Stimulated activated effector memory CD8-positive, alpha-beta T cell treated with anti-CD3 and anti-CD28 coated beads, Interleukin-12 subunit alpha, Interleukin-12 subunit beta, amount 100 ng/mL, for 72 hours (primary cell): ENCODE data around the gene MRPL39.

Experiments
- ATAC-seq: fragments of 150-1000 bp; cut with Tn5 transposase; 2 replicates; pipeline ENCODE4 v1.10.0; 2021
- DNase-seq, 2 donors: peaks; one replicate each; pipeline ENCODE4 v3.0.0; 2021 to 2022; ENCODE audit warnings: low spot score in 2 of 2
- H3K27ac Mint-ChIP-seq: one replicate; pipeline ENCODE4 v1.8.0; 2022; ENCODE audit warnings: mild to moderate bottlenecking, mixed read lengths
- H3K36me3 Mint-ChIP-seq: one replicate; pipeline ENCODE4 v1.8.0; 2022; ENCODE audit warnings: mild to moderate bottlenecking, mixed read lengths
- H3K4me1 Mint-ChIP-seq: one replicate; pipeline ENCODE4 v1.8.0; 2022; ENCODE audit warnings: mixed read lengths
- H3K4me3 Mint-ChIP-seq: one replicate; pipeline ENCODE4 v1.8.0; 2022; ENCODE audit warnings: mild to moderate bottlenecking, mixed read lengths
- H3K9me3 Mint-ChIP-seq: one replicate; pipeline ENCODE4 v1.8.0; 2022; ENCODE audit warnings: mixed read lengths

Gene MRPL39

GRCh38 chr21:25607151-25608043 lies at the start of gene MRPL39:
MRPL39 (minus strand) TSS chr21:25607481; CDS start chr21:25607475, 6 bp downstream.
- Mint-ChIP-seq H3K4me1 (peaks cover 35% of the 10 kb centered on the region), H3K4me3 (peak within 1 kb of the TSS; percentile 97), H3K9me3 (no peaks in the 10 kb centered on the region), H3K36me3 (peaks cover 55% of the 10 kb centered on the region), H3K27ac (peak within 1 kb of the TSS; percentile 98)
- peak; percentile 95 for ATAC-seq
- DNase-seq = peak; percentile 84 to 95

- no peak for ATAC-seq
- H3K4me1 Mint-ChIP-seq = no peaks in the 10 kb centered on the region
Measured at GRCh38 chr21:25656412-25656811, 49.1 kb upstream of the MRPL39 start.

GRCh38 chr21:25649146-25649545 lies 41.9 kb upstream of the MRPL39 start:
- no peaks in the 10 kb centered on the region for H3K4me1 Mint-ChIP-seq
- H3K36me3 Mint-ChIP-seq = no peaks in the 10 kb centered on the region
- H3K9me3 Mint-ChIP-seq = no peaks in the 10 kb centered on the region
- ATAC-seq (no peak), DNase-seq (no peak)
- no peak overlapping the region for H3K4me3 Mint-ChIP-seq
- no peak overlapping the region for H3K27ac Mint-ChIP-seq

More at GRCh38 chr21:25656412-25656811, 49.1 kb upstream of the MRPL39 start:
- Mint-ChIP-seq H3K4me3 (no peak overlapping the region), H3K36me3 (no peaks in the 10 kb centered on the region), H3K9me3 (no peaks in the 10 kb centered on the region), H3K27ac (no peak overlapping the region)
- no peak for DNase-seq

GRCh38 chr21:25647647-25648046 lies 40.4 kb upstream of the MRPL39 start:
- H3K27ac Mint-ChIP-seq = no peak overlapping the region
- no peaks in the 10 kb centered on the region for H3K36me3 Mint-ChIP-seq
- DNase-seq (no peak), ATAC-seq (no peak)
- no peaks in the 10 kb centered on the region for H3K4me1 Mint-ChIP-seq
- H3K4me3 Mint-ChIP-seq = no peak overlapping the region
- H3K9me3 Mint-ChIP-seq = no peaks in the 10 kb centered on the region

- H3K27ac Mint-ChIP-seq = no peak overlapping the region
- DNase-seq = no peak
- H3K9me3 Mint-ChIP-seq = no peaks in the 10 kb centered on the region
- no peaks in the 10 kb centered on the region for H3K4me1 Mint-ChIP-seq
- no peak overlapping the region for H3K4me3 Mint-ChIP-seq
- ATAC-seq = no peak
- H3K36me3 Mint-ChIP-seq = no peaks in the 10 kb centered on the region
Measured at GRCh38 chr21:25646474-25646873, 39.2 kb upstream of the MRPL39 start.

- DNase-seq = no peak
- no peaks in the 10 kb centered on the region for H3K36me3 Mint-ChIP-seq
- H3K4me3 Mint-ChIP-seq = no peak overlapping the region
- no peak for ATAC-seq
- H3K27ac Mint-ChIP-seq = no peak overlapping the region
- no peaks in the 10 kb centered on the region for H3K9me3 Mint-ChIP-seq
- peaks cover 16% of the 10 kb centered on the region for H3K4me1 Mint-ChIP-seq
Measured at GRCh38 chr21:25643486-25643885, 36.2 kb upstream of the MRPL39 start.

- H3K4me3 Mint-ChIP-seq = peak overlapping the region; percentile 67
- no peaks in the 10 kb centered on the region for H3K36me3 Mint-ChIP-seq
- peaks cover 5% of the 10 kb centered on the region for H3K9me3 Mint-ChIP-seq
- H3K4me1 Mint-ChIP-seq = peaks cover 30% of the 10 kb centered on the region
- ATAC-seq (no peak), DNase-seq (no peak)
- no peak overlapping the region for H3K27ac Mint-ChIP-seq
Measured at GRCh38 chr21:25640943-25641292, 33.6 kb upstream of the MRPL39 start.

- H3K9me3 Mint-ChIP-seq = peaks cover 5% of the 10 kb centered on the region
- DNase-seq = no peak
- H3K4me1 Mint-ChIP-seq = peaks cover 35% of the 10 kb centered on the region
- H3K27ac Mint-ChIP-seq = peak overlapping the region; percentile 30
- no peaks in the 10 kb centered on the region for H3K36me3 Mint-ChIP-seq
- ATAC-seq = peak; percentile 49
- H3K4me3 Mint-ChIP-seq = peak overlapping the region; percentile 67
Measured at GRCh38 chr21:25640202-25640942, 33.1 kb upstream of the MRPL39 start.

- ATAC-seq = peak; percentile 81
- H3K4me1 Mint-ChIP-seq = peaks cover 38% of the 10 kb centered on the region
- no peaks in the 10 kb centered on the region for H3K36me3 Mint-ChIP-seq
- H3K9me3 Mint-ChIP-seq = peaks cover 5% of the 10 kb centered on the region
- peak overlapping the region; percentile 67 for H3K4me3 Mint-ChIP-seq
- H3K27ac Mint-ChIP-seq = peak overlapping the region; percentile 30
- peak; percentile 22 to 74 for DNase-seq
Measured at GRCh38 chr21:25639551-25640201, 32.4 kb upstream of the MRPL39 start.

- Mint-ChIP-seq H3K4me3 (peak within 1 kb of the TSS; percentile 67), H3K27ac (peak within 1 kb of the TSS; percentile 30), H3K4me1 (peaks cover 38% of the 10 kb centered on the region), H3K9me3 (peaks cover 5% of the 10 kb centered on the region), H3K36me3 (no peaks in the 10 kb centered on the region)
- peak; percentile 22 to 72 for DNase-seq
- ATAC-seq = peak; percentile 76
Measured at GRCh38 chr21:25638660-25639550, 31.6 kb upstream of the MRPL39 start, which contains the start of gene JAM2. JAM2 (plus strand) TSS chr21:25639258; CDS start chr21:25639822, 564 bp downstream.

GRCh38 chr21:25637851-25638659 lies 30.8 kb upstream of the MRPL39 start:
- Mint-ChIP-seq H3K9me3 (peaks cover 5% of the 10 kb centered on the region), H3K4me3 (peak overlapping the region; percentile 67), H3K36me3 (no peaks in the 10 kb centered on the region), H3K27ac (no peak overlapping the region), H3K4me1 (peaks cover 38% of the 10 kb centered on the region)
- DNase-seq (no peak), ATAC-seq (no peak)

GRCh38 chr21:25636727-25637126 lies 29.4 kb upstream of the MRPL39 start:
- Mint-ChIP-seq H3K4me1 (peaks cover 38% of the 10 kb centered on the region), H3K27ac (no peak overlapping the region), H3K9me3 (peaks cover 5% of the 10 kb centered on the region), H3K36me3 (no peaks in the 10 kb centered on the region), H3K4me3 (no peak overlapping the region)
- no peak for DNase-seq
- peak; percentile 64 for ATAC-seq

- no peak for ATAC-seq
Measured at GRCh38 chr21:25635310-25635709, 28.0 kb upstream of the MRPL39 start.

GRCh38 chr21:25632296-25632695 lies 25.0 kb upstream of the MRPL39 start:
- Mint-ChIP-seq H3K9me3 (peaks cover 5% of the 10 kb centered on the region), H3K27ac (no peak overlapping the region), H3K4me3 (no peak overlapping the region), H3K36me3 (no peaks in the 10 kb centered on the region), H3K4me1 (peaks cover 17% of the 10 kb centered on the region)
- ATAC-seq (no peak), DNase-seq (no peak)

More at GRCh38 chr21:25635310-25635709, 28.0 kb upstream of the MRPL39 start:
- no peak overlapping the region for H3K27ac Mint-ChIP-seq
- H3K4me3 Mint-ChIP-seq = no peak overlapping the region
- H3K4me1 Mint-ChIP-seq = peaks cover 31% of the 10 kb centered on the region
- DNase-seq = no peak
- no peaks in the 10 kb centered on the region for H3K36me3 Mint-ChIP-seq
- peaks cover 5% of the 10 kb centered on the region for H3K9me3 Mint-ChIP-seq
